SK-N-MC (cell line): ENCODE measurements around the gene HPS3.
"Not testable (repeated sequence)": the region's sequence is repeated elsewhere in the genome, so short reads cannot be mapped to it uniquely, and the experiment has no call there.

ENCODE experiments used
- DNase-seq: peaks from one replicate; pipeline ENCODE4 v3.0.0-alpha.2; 2011; ENCODE audit warnings: low read depth, low spot score
- H3K27ac ChIP-seq: fragments of 200-600 bp; sonication (generic); 2 replicates; pipeline ENCODE4 v1.5.1; 2016; ENCODE audit warnings: mixed run types
- H3K36me3 ChIP-seq: fragments of 200-600 bp; sonication (generic); 2 replicates; pipeline ENCODE4 v1.6.1; 2017; ENCODE audit warnings: antibody characterized with exemption, low read length, mixed read lengths; ENCODE audit not compliant: insufficient read depth
- H3K4me3 ChIP-seq: fragments of 200-600 bp; sonication (generic); 2 replicates; pipeline ENCODE4 v1.5.1; 2016
- H3K9ac ChIP-seq: fragments of 200-600 bp; sonication (generic); 2 replicates; pipeline ENCODE4 v1.8.0; 2017; ENCODE audit warnings: mixed run types, mixed read lengths; ENCODE audit not compliant: insufficient read length
- H3K9me3 ChIP-seq: fragments of 200-600 bp; sonication (generic); 2 replicates; pipeline ENCODE4 v1.6.1; 2017; ENCODE audit warnings: low read depth, mild to moderate bottlenecking, antibody characterized with exemption, low read length, moderate library complexity, mixed read lengths
- EZH2 ChIP-seq: fragments of 200-600 bp; sonication (generic); IDR thresholded peaks from one replicate; pipeline ENCODE4 v1.6.1; 2017; ENCODE audit warnings: antibody characterized with exemption
- FOXP2 ChIP-seq: optimal IDR thresholded peaks from 2 replicates; pipeline ENCODE3; 2011; ENCODE audit warnings: mild to moderate bottlenecking, moderate library complexity; ENCODE audit not compliant: insufficient read depth; ENCODE audit errors: extremely low read length, control extremely low read depth
- POLR2AphosphoS5 ChIP-seq: IDR thresholded peaks from 2 replicates; pipeline ENCODE4 v1.6.1; 2012; ENCODE audit warnings: mild to moderate bottlenecking, low read depth, low read length, borderline replicate concordance

HPS3 gene

GRCh38 chr3:149089395-149089794 lies 40.0 kb upstream of the HPS3 start:
- Histone ChIP-seq H3K4me3 (no peak overlapping the region), H3K36me3 (peaks cover 5% of the 10 kb centered on the region), H3K9ac (no peak overlapping the region), H3K9me3 (peaks cover 6% of the 10 kb centered on the region; the same call in 1 of the 2 replicates), H3K27ac (no peak overlapping the region)
- no peak for DNase-seq
- TF ChIP-seq POLR2AphosphoS5 (no peak), FOXP2 (no peak), EZH2 (no peak)

DNA sequence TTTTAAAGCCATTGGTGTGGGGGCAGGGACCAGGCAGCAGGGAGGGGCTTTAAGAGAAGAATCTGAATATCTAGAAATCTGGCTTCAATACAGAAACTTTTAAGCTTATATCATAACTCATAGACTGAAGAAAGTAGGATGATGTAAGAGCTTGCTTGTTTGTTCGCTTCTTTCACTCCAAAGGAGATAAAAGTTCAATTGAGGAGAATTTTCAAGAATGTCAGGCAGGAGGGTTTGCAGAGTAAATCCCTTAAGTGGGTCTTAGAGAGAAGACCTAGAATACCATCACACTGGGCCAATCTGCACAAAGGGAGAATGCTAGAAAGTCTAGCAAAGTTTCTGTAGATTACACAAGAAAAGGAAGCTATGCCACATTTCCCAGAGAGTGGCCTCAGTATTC lies 39.0 kb upstream of the HPS3 start:
- H3K27ac ChIP-seq: peak overlapping the region; percentile 13
- no peak for DNase-seq
- H3K4me3 ChIP-seq: no peak overlapping the region
- TF ChIP-seq EZH2 (no peak), FOXP2 (no peak), POLR2AphosphoS5 (no peak)
- peak overlapping the region; percentile 4 for H3K9ac ChIP-seq
- no peaks in the 10 kb centered on the region for H3K36me3 ChIP-seq
- peaks cover 6% of the 10 kb centered on the region; the same call in 1 of the 2 replicates for H3K9me3 ChIP-seq

- H3K36me3 ChIP-seq: no peaks in the 10 kb centered on the region
- no peak for TF ChIP-seq EZH2
- no peak for TF ChIP-seq FOXP2
- no peak for TF ChIP-seq POLR2AphosphoS5
- H3K9me3 ChIP-seq: peaks cover 6% of the 10 kb centered on the region; the same call in 1 of the 2 replicates
- H3K4me3 ChIP-seq: no peak overlapping the region
- peak overlapping the region; percentile 13; the same call in 1 of the 2 replicates for H3K27ac ChIP-seq
- DNase-seq: no peak
- H3K9ac ChIP-seq: peak overlapping the region; percentile 4
Observed at GRCh38 chr3:149090907-149091306, 38.5 kb upstream of the HPS3 start.

GRCh38 chr3:149091983-149092382 lies 37.5 kb upstream of the HPS3 start:
- Histone ChIP-seq H3K36me3 (no peaks in the 10 kb centered on the region), H3K9me3 (peaks cover 3% of the 10 kb centered on the region; the same call in 1 of the 2 replicates), H3K27ac (no peak overlapping the region), H3K4me3 (no peak overlapping the region), H3K9ac (no peak overlapping the region)
- TF ChIP-seq POLR2AphosphoS5 (no peak), EZH2 (no peak), FOXP2 (no peak)
- DNase-seq: no peak

DNA sequence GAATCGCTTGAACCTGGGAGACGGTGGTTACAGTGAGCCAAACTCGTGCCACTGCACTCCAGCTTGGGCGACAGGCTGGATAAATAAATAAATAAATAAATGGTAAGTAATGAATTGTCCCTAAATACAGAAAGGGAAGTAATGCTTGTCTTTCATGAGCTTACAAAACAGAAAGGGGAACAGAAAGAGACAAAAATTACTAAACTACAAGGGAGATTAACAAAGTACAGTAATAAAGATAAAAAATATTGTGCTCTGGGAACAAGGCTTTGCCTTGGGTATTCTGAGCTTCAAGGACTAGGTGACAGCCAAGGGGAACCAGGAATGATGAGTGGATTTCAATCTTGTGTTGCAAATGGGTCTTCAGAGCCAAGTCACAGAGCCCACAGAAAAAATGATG lies 34.0 kb upstream of the HPS3 start:
- H3K27ac ChIP-seq: no peak overlapping the region
- TF ChIP-seq EZH2: no peak
- no peak for TF ChIP-seq FOXP2
- no peak for TF ChIP-seq POLR2AphosphoS5
- no peaks in the 10 kb centered on the region for H3K9me3 ChIP-seq
- H3K4me3 ChIP-seq: no peak overlapping the region
- H3K9ac ChIP-seq: no peak overlapping the region
- DNase-seq: no peak
- no peaks in the 10 kb centered on the region for H3K36me3 ChIP-seq

- H3K4me3 ChIP-seq, H3K36me3 ChIP-seq, DNase-seq, H3K9me3 ChIP-seq, H3K27ac ChIP-seq, H3K9ac ChIP-seq: not testable (repeated sequence)
Observed at GRCh38 chr3:149097987-149098386, 31.5 kb upstream of the HPS3 start.

- Histone ChIP-seq H3K9me3 (no peaks in the 10 kb centered on the region), H3K36me3 (no peaks in the 10 kb centered on the region), H3K4me3 (no peak overlapping the region), H3K27ac (no peak overlapping the region), H3K9ac (no peak overlapping the region)
- DNase-seq: no peak
- no peak for TF ChIP-seq EZH2
- TF ChIP-seq FOXP2: no peak
- TF ChIP-seq POLR2AphosphoS5: no peak
Observed at GRCh38 chr3:149101154-149101553, 28.3 kb upstream of the HPS3 start.

DNA sequence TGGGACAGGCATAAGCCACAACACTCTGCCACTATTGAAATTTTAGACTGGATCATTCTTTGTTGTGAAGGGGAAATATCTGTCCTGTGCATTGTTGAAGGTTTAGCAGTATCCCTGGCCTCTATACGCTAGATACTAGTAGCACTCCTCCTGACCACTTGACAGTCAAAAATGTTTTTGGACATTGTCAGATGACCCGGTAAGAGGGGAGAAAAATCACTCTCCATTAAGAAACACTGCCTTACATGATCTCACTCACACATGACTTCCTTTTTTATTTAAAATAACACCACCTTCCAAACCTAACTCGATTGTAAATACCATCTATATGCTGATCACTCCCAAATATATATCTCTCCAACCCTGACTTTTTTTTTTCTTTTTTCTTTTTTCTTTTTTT lies 27.8 kb upstream of the HPS3 start:
- no peak for DNase-seq
- no peaks in the 10 kb centered on the region for H3K9me3 ChIP-seq
- TF ChIP-seq POLR2AphosphoS5: no peak
- TF ChIP-seq EZH2: no peak
- no peak for TF ChIP-seq FOXP2
- H3K9ac ChIP-seq: no peak overlapping the region
- H3K36me3 ChIP-seq: no peaks in the 10 kb centered on the region
- no peak overlapping the region for H3K27ac ChIP-seq
- H3K4me3 ChIP-seq: no peak overlapping the region

GRCh38 chr3:149104484-149104883 lies 25.0 kb upstream of the HPS3 start:
- DNase-seq: no peak
- TF ChIP-seq POLR2AphosphoS5 (no peak), FOXP2 (no peak), EZH2 (no peak)
- Histone ChIP-seq H3K27ac (no peak overlapping the region), H3K9ac (no peak overlapping the region), H3K4me3 (no peak overlapping the region), H3K9me3 (no peaks in the 10 kb centered on the region), H3K36me3 (no peaks in the 10 kb centered on the region)

DNA sequence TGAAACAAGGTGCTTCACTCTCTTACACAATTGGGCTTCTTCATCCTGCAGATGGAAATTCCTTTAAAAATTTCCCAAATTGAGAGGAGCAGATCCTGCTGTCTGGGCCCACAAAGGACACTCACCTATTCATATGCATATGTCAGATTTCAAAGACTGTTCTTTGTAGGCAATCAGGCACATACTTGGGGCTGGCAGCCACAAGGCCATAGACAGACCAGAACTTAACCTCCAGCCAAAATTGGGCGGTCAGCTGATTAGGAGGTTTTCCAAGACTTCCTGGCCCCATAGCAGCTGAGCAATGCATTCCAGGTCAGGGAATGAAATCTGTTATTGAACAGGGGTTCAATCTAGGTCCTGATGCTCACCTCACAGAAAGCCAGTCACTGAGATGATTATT lies 15.0 kb upstream of the HPS3 start:
- Histone ChIP-seq H3K27ac (no peak overlapping the region), H3K9me3 (no peaks in the 10 kb centered on the region), H3K4me3 (no peak overlapping the region), H3K36me3 (no peaks in the 10 kb centered on the region), H3K9ac (no peak overlapping the region)
- no peak for TF ChIP-seq POLR2AphosphoS5
- no peak for TF ChIP-seq FOXP2
- TF ChIP-seq EZH2: no peak
- DNase-seq: no peak
